Inferior parietal cortex (tissue), 1 donor: ENCODE results near the gene SNHG17.
"Not testable (repeated sequence)": the region's sequence is repeated elsewhere in the genome, so short reads cannot be mapped to it uniquely, and the experiment has no call there.

Source experiments
- DNase-seq: peaks from one replicate; pipeline ENCODE4 v3.0.0-alpha.2; 2016; ENCODE audit errors: extremely low spot score

Gene SNHG17

GRCh38 chr20:38420388-38421085 is 14.6 kb downstream of the SNHG17 start:
- DNase-seq = no peak

- no peak for DNase-seq
These were observed 16.5 kb downstream of the SNHG17 start for GRCh38 chr20:38418509-38419204.

DNA sequence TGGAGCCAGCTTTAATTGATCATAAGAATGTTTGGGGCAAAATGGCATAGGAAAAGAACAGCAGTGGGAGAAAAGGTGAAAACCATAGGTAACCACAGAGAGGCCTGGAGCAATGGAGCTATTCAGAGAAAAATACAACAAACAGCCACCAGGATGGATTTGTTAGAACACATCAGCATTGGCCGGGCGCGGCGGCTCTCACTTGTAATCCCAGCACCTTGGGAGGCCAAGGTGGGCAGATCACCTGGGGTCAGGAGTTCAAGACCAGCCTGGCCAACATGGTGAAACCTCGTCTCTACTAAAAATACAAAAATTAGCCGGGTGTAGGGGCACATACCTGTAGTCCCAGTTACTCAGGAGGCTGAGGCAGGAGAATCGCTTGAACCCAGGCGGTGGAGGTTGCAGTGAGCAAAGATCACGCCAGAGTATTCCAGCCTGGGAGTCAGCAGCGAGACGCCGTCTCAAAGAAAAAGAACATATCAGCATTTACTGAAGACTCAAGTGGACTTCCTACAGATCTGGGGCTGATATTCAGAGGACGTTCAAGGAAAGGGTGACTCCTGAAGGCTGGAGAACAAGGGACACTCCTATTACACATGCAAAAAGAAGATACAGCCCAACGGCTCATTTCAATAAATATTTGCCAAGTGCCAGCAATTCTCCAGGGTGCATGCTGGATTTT is 20.2 kb downstream of the SNHG17 start:
- DNase-seq = no peak

GRCh38 chr20:38412877-38413577 is 22.1 kb downstream of the SNHG17 start:
- no peak for DNase-seq

DNA sequence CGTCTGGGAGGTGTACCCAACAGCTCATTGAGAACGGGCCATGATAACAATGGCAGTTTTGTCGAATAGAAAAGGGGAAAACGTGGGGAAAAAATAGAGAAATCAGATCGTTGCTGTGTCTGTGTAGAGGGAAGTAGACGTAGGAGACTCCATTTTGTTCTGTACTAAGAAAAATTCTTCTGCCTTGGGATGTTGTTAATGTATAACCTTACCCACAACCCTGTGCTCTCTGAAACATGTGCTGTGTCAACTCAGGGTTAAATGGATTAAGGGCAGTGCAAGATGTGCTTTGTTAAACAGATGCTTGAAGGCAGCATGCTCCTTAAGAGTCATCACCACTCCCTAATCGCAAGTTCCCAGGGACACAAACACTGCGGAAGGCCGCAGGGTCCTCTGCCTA is 27.3 kb downstream of the SNHG17 start:
- not testable (repeated sequence) for DNase-seq

DNA sequence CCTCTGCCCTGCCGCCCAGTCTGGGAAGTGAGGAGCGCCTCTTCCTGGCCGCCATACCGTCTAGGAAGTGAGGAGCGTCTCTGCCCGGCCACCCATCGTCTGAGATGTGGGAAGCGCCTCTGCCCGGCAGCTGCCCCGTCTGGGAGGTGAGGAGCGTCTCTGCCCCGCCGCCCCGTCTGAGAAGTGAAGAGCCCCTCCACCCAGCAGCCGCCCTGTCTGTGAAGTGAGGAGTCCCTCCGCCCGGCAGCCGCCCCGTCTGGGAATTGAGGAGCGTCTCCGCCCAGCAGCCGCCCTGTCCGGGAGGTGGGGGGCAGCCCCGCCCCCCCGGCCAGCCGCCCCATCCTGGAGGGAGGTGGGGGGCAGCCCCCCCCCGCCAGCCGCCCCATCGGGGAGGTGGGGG is 27.8 kb downstream of the SNHG17 start:
- no peak for DNase-seq

GRCh38 chr20:38406476-38406875 is 28.7 kb downstream of the SNHG17 start:
- no peak for DNase-seq

DNA sequence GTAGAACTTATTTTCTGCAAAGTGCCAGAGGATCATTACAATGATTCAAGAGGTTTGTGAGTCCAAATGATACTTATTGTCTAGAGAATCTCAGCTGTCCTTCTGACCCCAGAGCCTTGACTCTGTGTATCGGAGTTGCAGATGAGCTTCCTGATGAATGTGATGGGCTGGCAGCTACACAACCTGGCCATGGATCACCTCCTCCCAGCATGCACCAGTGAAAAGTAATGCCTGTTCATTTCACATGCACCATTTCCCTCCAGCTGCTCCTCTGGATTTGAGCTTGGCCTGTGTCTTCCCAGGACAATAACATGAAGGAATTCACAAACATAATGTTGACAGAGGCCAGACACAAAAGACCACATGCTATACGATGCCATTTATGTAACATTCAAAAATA is 30.0 kb downstream of the SNHG17 start:
- DNase-seq = no peak

DNA sequence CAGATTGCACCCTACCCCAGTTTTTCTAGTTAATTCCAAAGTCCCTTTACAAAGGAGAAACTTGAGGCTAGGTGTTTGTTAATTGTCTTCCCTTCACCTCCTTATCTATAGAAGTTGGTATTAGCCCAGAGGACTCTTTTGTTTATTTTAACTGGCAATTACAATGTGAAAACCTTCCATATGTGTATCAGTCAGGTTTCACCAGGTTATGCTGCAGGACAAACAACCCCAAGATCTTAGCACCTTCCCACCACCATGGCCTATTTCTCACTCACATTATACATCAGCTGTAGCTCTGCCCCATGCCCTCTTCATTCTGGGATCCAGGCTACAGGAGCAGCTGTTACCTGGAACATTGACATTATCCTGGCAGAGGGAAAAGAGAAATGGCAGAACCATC is 31.1 kb downstream of the SNHG17 start:
- no peak for DNase-seq

DNA sequence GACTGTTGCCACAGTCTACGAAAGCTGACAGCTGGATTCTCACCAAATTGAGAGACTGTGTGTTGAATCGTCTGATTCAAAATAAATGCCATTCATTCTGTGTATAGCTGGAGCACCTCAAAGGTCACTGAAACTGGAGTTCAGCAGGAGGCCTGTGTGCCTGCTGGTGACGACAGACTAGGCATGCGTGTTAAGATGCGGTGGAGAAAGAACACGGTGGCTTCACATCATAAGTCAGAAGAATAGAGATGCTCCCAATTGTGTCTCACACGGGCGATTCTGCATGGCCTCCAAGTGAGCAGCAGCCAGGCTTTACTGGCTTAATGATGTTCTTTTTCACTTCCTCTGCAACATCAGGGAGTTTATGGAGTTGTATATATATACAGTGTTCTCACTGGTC is 32.3 kb downstream of the SNHG17 start:
- no peak for DNase-seq

GRCh38 chr20:38402089-38402488 is 33.0 kb downstream of the SNHG17 start:
- no peak for DNase-seq

- not testable (repeated sequence) for DNase-seq
These were observed 39.3 kb downstream of the SNHG17 start for GRCh38 chr20:38395751-38396395.

GRCh38 chr20:38395165-38395564 is 40.0 kb downstream of the SNHG17 start:
- no peak for DNase-seq

GRCh38 chr20:38393259-38393658 is 41.9 kb downstream of the SNHG17 start:
- DNase-seq = no peak

- DNase-seq = no peak
These were observed 42.8 kb downstream of the SNHG17 start for GRCh38 chr20:38392356-38392755.

DNA sequence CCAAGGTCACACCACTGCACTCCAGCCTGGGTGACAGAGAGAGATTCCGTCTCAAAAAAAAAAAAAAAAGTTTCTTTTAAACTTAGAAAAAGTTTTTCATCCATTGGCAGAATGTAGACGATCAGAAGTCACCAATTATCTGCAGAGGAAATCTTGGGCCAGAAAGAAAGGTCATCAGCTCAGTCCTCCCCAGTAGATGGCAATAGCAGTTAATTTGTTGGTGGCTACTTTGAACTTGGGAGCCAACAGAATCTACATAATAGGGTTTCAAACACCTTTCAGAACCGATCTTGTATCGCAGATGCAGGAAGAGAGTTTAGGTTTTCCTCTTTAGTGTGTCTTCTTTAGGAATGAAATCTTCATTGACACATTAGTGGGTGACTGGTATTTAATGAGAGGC is 47.2 kb downstream of the SNHG17 start:
- DNase-seq = no peak

- no peak for DNase-seq
These were observed 48.3 kb downstream of the SNHG17 start for GRCh38 chr20:38386851-38387250.

DNA sequence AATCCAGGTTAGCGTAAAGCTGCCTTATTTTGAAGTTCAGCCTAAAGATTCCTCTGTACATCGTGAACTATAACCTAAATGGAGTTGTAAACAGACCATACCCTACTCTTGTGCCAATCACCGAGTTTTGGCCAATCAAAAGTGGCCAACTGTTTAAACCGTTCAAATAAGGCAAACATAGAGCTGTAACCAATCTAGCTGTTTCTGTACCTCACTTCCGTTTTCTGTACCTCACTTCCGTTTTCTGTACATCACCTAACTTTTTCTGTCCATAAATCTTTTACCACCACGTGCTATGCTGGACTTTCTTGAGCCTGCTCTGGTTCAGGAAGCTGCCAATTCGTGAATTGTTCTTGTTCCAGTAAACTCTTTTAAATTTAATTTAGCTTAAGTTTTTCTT is 49.1 kb downstream of the SNHG17 start:
- no peak for DNase-seq

DNA sequence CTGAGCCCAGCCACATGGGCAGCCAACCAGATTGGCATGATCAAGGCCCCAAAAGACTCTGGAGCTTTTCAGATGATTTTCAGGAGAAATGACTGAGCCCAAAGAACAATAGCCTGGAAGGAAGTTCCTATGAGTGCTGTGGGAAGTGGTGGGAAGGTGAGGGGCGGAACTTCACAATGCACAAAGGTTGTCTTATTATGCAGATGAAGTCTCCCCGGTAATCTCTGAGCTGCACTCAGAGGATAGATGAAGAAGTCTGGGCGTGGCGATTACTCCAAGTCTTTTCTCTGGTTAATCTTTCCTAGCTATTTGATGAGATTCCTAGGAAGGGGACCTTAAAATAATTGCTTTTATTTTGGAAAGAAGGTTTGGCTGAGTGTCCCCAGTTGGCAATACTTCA is 52.0 kb downstream of the SNHG17 start:
- DNase-seq = no peak

DNA sequence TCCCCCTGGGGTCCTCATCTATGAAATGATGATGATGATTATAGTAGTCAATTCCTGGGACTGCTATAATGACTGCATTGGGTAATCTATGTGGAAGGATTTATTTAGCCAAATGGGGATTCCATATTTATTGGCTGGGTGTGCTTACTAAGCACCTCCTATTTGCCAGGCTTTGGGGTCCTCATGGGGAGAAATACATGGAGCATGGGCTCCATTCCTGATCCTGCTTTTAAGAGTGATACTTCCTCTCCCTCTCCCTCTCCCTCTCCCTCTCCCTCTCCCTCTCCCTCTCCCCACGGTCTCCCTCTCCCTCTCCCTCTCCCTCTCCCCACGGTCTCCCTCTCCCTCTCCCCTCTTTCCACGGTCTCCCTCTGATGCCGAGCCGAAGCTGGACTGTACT is 57.3 kb downstream of the SNHG17 start:
- not testable (repeated sequence) for DNase-seq

DNA sequence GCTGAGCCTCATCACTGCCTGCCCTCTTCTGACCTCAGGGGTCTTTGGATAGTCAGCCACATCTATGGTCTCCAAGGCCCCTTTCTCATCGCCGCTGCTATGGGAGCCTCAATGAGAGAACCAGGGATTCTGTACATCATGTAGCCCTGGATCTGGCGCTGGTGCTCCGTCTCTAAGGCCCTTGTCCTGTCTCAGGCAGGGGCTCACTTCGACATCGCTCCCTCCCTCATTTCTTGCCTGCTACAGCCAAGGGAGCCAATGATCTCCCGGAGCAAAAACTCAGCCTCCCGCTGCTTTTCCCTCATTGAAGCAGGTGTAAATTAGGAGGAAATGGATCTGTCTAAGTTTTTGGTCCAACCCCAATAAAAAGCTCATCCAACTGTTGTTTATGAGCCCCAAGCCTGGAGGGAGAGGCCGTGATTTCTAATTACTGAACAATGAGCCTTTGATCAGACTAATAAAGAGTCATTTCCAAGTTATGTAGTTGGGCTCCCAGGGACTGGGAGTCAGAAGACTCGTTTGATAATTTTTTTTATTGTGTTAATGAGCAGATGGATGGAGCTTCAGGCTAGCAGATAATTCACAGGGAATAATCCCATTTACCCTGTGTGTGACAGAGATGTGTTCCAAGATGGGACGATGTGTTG is 58.0 kb downstream of the SNHG17 start:
- no peak for DNase-seq
